HFF-Myc (cell line): ENCODE measurements around the gene ABCG1.

Experiments
- DNase-seq: peaks from one replicate; pipeline ENCODE4 v3.0.0-alpha.2; 2011; ENCODE audit warnings: low read depth; ENCODE audit errors: extremely low read depth
- H3K4me3 ChIP-seq: replicated peaks from 2 replicates; pipeline ENCODE4 v1.5.1; 2011; ENCODE audit warnings: low read depth, mild to moderate bottlenecking, control low read depth, low read length
- TF ChIP-seq, protein P1 (sequence below): IDR thresholded peaks from 2 replicates; pipeline ENCODE4 v1.5.1; 2012; ENCODE audit warnings: mild to moderate bottlenecking, low read depth, low read length, control low read depth; ENCODE audit errors: missing control alignments

ABCG1 gene

DNA sequence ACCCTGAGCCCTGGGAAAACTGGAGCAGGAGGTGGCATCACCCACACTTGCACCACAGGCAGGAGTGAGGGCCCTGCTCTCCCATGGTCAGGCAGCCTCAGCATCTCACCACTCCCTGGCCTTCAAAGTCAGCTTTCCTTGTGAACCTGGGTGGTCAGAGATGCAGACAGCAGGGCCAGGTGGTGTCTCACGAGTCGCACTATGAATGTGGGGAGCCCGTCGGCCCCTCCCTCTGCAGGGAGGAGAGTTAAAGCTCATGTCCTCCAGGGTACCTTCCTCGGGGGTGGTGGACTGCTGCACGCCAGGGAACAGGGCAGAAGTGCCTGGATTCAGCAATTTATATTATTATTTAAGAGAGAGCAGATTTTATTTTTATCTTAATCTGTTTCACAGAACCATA is 24.1 kb downstream of the ABCG1 start:
- TF ChIP-seq, protein P1, sequence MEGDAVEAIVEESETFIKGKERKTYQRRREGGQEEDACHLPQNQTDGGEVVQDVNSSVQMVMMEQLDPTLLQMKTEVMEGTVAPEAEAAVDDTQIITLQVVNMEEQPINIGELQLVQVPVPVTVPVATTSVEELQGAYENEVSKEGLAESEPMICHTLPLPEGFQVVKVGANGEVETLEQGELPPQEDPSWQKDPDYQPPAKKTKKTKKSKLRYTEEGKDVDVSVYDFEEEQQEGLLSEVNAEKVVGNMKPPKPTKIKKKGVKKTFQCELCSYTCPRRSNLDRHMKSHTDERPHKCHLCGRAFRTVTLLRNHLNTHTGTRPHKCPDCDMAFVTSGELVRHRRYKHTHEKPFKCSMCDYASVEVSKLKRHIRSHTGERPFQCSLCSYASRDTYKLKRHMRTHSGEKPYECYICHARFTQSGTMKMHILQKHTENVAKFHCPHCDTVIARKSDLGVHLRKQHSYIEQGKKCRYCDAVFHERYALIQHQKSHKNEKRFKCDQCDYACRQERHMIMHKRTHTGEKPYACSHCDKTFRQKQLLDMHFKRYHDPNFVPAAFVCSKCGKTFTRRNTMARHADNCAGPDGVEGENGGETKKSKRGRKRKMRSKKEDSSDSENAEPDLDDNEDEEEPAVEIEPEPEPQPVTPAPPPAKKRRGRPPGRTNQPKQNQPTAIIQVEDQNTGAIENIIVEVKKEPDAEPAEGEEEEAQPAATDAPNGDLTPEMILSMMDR: no peak
- no peak overlapping the region for H3K4me3 ChIP-seq
- no peak for DNase-seq

DNA sequence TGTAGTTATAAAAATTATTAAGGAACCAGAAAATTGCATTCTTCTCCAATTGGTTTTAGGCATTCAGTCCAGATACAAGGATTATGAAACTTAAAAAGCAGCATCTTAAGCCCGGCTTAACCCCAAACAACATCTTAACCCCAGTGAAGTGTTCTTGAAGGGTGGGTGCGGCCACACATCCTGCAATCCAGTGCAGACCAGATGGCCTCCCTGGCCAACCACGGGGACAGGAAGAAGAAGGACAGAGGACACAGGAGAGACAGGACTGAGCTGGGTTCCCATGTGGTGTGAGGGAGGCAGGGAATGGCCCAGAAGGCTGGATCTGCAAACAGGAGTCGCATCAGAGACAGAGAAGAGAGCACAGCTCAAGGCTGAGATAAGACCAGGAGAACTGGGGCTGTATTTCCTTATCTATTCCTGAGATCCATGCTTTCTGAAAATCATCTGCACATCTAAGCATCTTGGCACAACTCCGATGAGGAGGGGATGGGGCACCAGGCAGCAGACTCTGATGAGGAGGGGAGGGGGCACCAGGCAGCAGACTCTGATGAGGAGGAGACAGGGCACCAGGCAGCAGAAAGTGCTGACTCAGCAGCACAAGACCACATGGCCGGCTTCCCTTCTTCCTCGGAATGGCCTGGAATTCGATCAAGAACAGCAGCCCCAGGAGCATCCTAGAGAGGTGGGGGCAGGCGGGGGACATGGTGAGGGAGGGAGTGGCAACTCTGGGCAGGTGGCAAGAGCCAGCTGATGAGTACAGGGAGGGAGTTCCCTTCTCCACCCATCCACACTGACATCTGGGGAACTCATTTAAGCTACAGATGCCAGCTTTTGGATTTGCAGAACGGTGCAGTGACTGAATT is 26.6 kb downstream of the ABCG1 start:
- TF ChIP-seq, protein P1: no peak
- DNase-seq: no peak
- no peak overlapping the region for H3K4me3 ChIP-seq

DNA sequence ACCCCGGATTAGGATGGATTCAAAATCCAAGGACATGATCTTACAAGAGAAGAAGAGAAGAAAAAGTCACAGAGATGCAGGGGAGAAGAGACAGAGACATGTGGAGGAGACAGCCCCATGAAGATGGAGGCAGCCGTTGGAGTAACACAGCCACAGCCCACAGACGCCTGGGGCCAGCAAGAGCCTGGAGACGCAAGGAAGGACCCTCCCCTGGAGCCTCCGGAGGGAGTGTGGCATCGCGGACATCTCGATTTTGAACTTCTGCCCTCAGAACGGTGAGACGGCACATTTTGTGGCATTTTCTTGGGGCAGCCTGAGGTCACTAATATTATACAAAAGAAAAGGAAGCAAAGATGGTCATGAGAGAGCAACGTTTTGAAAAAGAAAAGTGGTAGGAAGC is 28.8 kb downstream of the ABCG1 start:
- no peak overlapping the region for H3K4me3 ChIP-seq
- TF ChIP-seq, protein P1: no peak
- no peak for DNase-seq

DNA sequence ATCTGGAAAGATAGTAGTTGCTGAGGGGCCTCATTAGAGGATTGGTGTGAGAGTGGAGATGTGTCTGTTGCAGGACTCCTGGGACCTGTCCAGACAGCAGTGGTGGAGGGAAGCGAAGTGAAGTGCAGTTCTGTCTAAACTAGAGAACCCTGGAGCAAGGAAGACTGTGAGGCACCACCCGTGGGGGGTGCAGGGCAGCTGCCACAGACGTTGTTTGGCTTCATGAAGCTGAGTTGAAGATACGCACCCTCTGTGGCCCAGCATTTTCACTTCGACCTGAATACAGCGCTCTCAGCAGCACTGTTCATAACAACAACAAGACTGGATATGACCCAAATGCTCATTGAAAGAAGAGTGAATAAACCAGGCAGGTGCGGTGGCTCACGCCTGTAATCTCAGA is 29.3 kb downstream of the ABCG1 start:
- TF ChIP-seq, protein P1: no peak
- no peak for DNase-seq
- no peak overlapping the region for H3K4me3 ChIP-seq

DNA sequence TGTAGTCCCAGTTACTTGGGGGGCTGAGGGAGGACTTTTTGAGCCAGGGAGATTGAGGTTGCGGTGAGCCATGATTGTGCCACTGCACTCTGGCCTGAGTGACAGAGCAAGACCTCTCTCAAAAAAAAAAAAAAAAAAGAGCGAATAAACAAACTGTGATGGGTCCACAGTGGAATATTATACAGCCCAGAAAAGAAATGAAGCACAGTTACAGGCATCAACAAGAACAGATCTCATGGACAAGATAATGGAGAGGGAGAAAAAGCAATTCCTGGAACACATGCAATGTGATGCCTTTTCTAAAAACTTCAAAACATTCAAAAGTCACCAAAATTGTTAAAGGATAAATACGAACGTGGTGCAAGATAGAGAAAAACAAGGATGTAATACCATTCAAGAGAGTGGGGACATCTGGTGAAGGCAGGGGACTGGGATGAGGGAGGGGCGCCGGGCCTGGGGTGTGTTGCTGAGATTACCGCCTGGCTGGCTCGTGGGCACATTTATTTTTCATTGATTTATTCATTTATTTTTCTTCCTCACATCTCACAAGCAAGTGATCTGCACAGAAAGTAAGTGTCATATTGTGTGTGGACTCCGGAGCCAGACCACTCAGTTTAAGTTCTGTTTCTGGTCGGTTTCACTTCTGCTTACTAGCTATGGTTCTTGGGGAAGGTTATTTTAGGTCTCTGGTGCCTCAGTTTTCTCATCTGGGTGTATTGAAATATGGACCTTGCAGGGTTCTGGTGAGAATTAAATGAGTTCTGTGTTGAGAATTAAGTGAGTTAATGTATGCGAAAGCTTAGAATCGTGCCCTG is 30.1 kb downstream of the ABCG1 start:
- no peak overlapping the region for H3K4me3 ChIP-seq
- no peak for DNase-seq
- TF ChIP-seq, protein P1: no peak

DNA sequence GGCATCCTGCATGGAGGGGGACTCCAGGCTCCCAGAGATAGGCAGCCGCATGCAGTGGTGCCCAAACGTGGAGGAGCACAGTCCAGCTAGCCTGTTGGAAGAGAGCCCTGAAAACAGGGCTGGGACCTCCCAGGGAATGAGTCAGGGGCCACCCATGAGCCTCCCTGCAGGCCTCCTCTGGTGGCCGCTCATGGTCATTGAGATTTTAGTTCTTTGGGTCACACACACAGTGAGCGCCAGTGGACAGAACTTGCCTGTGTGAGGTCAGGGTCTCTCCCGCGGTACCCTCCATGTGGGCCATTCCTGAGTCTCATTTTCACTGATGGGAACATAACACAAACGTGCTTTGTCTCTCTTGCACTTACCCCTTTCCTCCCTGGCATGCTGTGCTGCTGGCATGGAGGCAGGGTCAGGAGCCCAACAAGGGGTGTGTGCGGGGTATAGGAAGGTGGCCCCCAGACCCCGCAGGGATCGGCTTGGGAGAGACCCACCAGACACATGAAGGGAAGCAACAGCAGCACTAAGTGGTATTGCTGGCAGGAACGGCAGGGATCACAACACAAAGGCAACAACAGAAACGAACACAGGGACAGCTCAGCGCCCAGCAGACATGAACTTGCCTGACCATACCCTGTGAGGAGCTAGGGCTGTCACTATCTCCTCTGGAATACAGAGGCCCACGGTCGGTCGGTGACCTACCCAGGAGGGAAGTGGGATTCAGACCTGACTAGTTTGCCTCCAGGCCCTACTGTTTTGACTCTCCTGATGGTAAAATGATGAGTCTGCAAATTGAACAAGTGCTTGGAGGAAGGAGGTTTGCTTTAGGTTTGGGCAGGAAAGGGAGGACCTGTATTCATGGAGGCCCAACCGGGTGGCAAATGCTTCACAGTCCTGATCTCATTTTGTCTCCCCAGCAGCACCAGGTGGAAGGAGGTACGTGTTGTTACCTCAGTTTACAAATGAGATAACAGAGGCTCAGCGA is 31.8 kb downstream of the ABCG1 start:
- no peak for DNase-seq
- H3K4me3 ChIP-seq: no peak overlapping the region
- TF ChIP-seq, protein P1: no peak
